GM23248 (cell line): ENCODE measurements around the gene TMEM204. TPM values are rescaled to one million over a fixed set of nuclear protein-coding genes. Genes with fewer than 3 reads are reported as not detected.

Experiments
- DNase-seq: peaks from one replicate; pipeline ENCODE4 v3.0.0-alpha.2; 2015
- H2AFZ ChIP-seq: fragments of 200-600 bp; sonication (generic); 2 replicates; pipeline ENCODE4 v1.6.1; 2016; ENCODE audit warnings: antibody characterized with exemption
- H3F3A ChIP-seq: fragments of 200-600 bp; sonication (generic); 2 replicates; pipeline ENCODE4 v1.6.1; 2016; ENCODE audit warnings: mild to moderate bottlenecking, antibody characterized with exemption, mixed run types; ENCODE audit not compliant: insufficient read depth
- H3K27ac ChIP-seq: fragments of 200-600 bp; sonication (generic); 2 replicates; pipeline ENCODE4 v1.5.1; 2016; ENCODE audit warnings: mild to moderate bottlenecking
- H3K27me3 ChIP-seq: fragments of 200-600 bp; sonication (generic); replicated peaks from 2 replicates; pipeline ENCODE4 v1.6.1; 2016; ENCODE audit warnings: mild to moderate bottlenecking; ENCODE audit not compliant: insufficient read depth
- H3K36me3 ChIP-seq: fragments of 200-600 bp; sonication (generic); 2 replicates; pipeline ENCODE4 v1.6.1; 2016; ENCODE audit warnings: low read depth, mild to moderate bottlenecking
- H3K4me1 ChIP-seq: fragments of 200-600 bp; sonication (generic); 2 replicates; pipeline ENCODE4 v1.6.1; 2016; ENCODE audit warnings: mild to moderate bottlenecking; ENCODE audit not compliant: insufficient read depth
- H3K4me2 ChIP-seq: fragments of 200-600 bp; sonication (generic); one replicate; pipeline ENCODE4 v1.6.1; 2016; ENCODE audit warnings: mild to moderate bottlenecking; ENCODE audit not compliant: unreplicated experiment
- H3K4me3 ChIP-seq: fragments of 200-600 bp; sonication (generic); 2 replicates; pipeline ENCODE4 v1.5.1; 2016; ENCODE audit warnings: mild to moderate bottlenecking
- H3K79me2 ChIP-seq: fragments of 200-600 bp; sonication (generic); 2 replicates; pipeline ENCODE4 v1.6.1; 2016; ENCODE audit warnings: mild to moderate bottlenecking; ENCODE audit not compliant: insufficient read depth
- H3K9ac ChIP-seq: fragments of 200-600 bp; sonication (generic); 2 replicates; pipeline ENCODE4 v1.6.1; 2016; ENCODE audit warnings: mild to moderate bottlenecking
- H3K9me2 ChIP-seq: fragments of 200-600 bp; sonication (generic); 2 replicates; pipeline ENCODE4 v1.6.1; 2016; ENCODE audit warnings: mixed run types, mild to moderate bottlenecking, moderate library complexity; ENCODE audit not compliant: insufficient read depth
- H3K9me3 ChIP-seq: fragments of 200-600 bp; sonication (generic); one replicate; pipeline ENCODE4 v1.6.1; 2017; ENCODE audit warnings: low read depth
- H4K20me1 ChIP-seq: fragments of 200-600 bp; sonication (generic); 2 replicates; pipeline ENCODE4 v1.6.0; 2016; ENCODE audit not compliant: insufficient read depth
- EZH2 ChIP-seq: fragments of 200-600 bp; sonication (generic); IDR thresholded peaks from 2 replicates; pipeline ENCODE4 v1.6.1; 2018; ENCODE audit warnings: antibody characterized with exemption, mild to moderate bottlenecking; ENCODE audit not compliant: insufficient read depth, poor library complexity, severe bottlenecking
- EZH2phosphoT487 ChIP-seq: fragments of 200-600 bp; sonication (generic); IDR thresholded peaks from 2 replicates; pipeline ENCODE4 v1.6.1; 2018; ENCODE audit warnings: antibody characterized with exemption, moderate library complexity, mild to moderate bottlenecking, low read depth; ENCODE audit not compliant: insufficient read depth
- WGBS, 2 experiments: methylation state at CpG; one replicate each; pipeline ENCODE4 v1.1.6; 2015 to 2017; ENCODE audit warnings: low lambda C conversion rate in 2 of 2, low coverage in 1 of 2; ENCODE audit errors: missing lambda C conversion rate in 2 of 2; 5-methylcytosine and 5-hydroxymethylcytosine counted together
- in situ Hi-C: fragments of 300-500 bp; cut with MboI; formaldehyde crosslinking; loops from 2 replicates; pipeline ENCODE4 v1.15.0; 2020
- polyA plus RNA-seq: library from polyadenylated mRNA; unstranded; fragments of >200 nt; fragmentation: Nextera tagmentation; extraction: Ambion mirVana; gene quantifications from 2 replicates; pipeline ENCODE4 v1.2.1, GENCODE V29; 2016
- total RNA-seq: library from RNA; depleted of rRNA; stranded (reverse); fragments of >200 nt; shearing (Covaris generic); gene quantifications from 2 replicates; pipeline ENCODE4 v1.2.3, GENCODE V29; 2014

The TMEM204 gene
- total and polyA plus RNA-seq, 2 experiments from 2014 or later: 26.0 to 40.0 TPM

GRCh38 chr16:1565083-1565805 lies 31.8 kb downstream of the TMEM204 start:
- Histone ChIP-seq H3K9me2 (no peaks in the 10 kb centered on the region), H3K9ac (no peak overlapping the region), H2AFZ (no peak overlapping the region), H3K9me3 (no peaks in the 10 kb centered on the region), H4K20me1 (no peaks in the 10 kb centered on the region), H3K4me1 (no peaks in the 10 kb centered on the region), H3K27ac (no peak overlapping the region), H3K79me2 (no peaks in the 10 kb centered on the region), H3K27me3 (no peaks in the 10 kb centered on the region), H3K4me2 (no peak overlapping the region), H3F3A (no peaks in the 10 kb centered on the region), H3K36me3 (no peaks in the 10 kb centered on the region), H3K4me3 (no peak overlapping the region)
- in situ Hi-C loops: no loop called here
- DNase-seq: no peak
- 85 to 89% methylated on average over 16 of the region's 16 CpGs for WGBS, 2 experiments
- TF ChIP-seq EZH2phosphoT487: no peak
- no peak for TF ChIP-seq EZH2

- Histone ChIP-seq H4K20me1 (no peaks in the 10 kb centered on the region), H3K4me2 (no peak overlapping the region), H3K4me3 (no peak overlapping the region), H3K27me3 (no peaks in the 10 kb centered on the region), H3K79me2 (no peaks in the 10 kb centered on the region), H3K4me1 (no peaks in the 10 kb centered on the region), H3K36me3 (no peaks in the 10 kb centered on the region), H2AFZ (no peak overlapping the region), H3K9ac (no peak overlapping the region), H3K9me2 (no peaks in the 10 kb centered on the region), H3K27ac (no peak overlapping the region), H3K9me3 (no peaks in the 10 kb centered on the region), H3F3A (no peaks in the 10 kb centered on the region)
- in situ Hi-C loops: no loop called here
- DNase-seq: no peak
- 70 to 85% methylated on average over 6 to 13 of the region's 13 CpGs for WGBS, 2 experiments
- TF ChIP-seq EZH2 (no peak), EZH2phosphoT487 (no peak)
Observed at GRCh38 chr16:1567988-1568387, 34.5 kb downstream of the TMEM204 start.

- Histone ChIP-seq H3K4me2 (no peak overlapping the region), H3F3A (no peaks in the 10 kb centered on the region), H3K4me1 (no peaks in the 10 kb centered on the region), H3K27me3 (no peaks in the 10 kb centered on the region), H3K27ac (no peak overlapping the region), H3K9me2 (no peaks in the 10 kb centered on the region), H3K36me3 (no peaks in the 10 kb centered on the region), H2AFZ (no peak overlapping the region), H3K9ac (no peak overlapping the region), H3K9me3 (no peaks in the 10 kb centered on the region), H3K79me2 (no peaks in the 10 kb centered on the region), H3K4me3 (no peak overlapping the region), H4K20me1 (no peaks in the 10 kb centered on the region)
- WGBS, 2 experiments: 82 to 83% methylated on average over 7 of the region's 7 CpGs
- TF ChIP-seq EZH2: no peak
- in situ Hi-C loops: no loop called here
- DNase-seq: no peak
Observed at GRCh38 chr16:1571012-1571671, 37.7 kb downstream of the TMEM204 start.

DNA sequence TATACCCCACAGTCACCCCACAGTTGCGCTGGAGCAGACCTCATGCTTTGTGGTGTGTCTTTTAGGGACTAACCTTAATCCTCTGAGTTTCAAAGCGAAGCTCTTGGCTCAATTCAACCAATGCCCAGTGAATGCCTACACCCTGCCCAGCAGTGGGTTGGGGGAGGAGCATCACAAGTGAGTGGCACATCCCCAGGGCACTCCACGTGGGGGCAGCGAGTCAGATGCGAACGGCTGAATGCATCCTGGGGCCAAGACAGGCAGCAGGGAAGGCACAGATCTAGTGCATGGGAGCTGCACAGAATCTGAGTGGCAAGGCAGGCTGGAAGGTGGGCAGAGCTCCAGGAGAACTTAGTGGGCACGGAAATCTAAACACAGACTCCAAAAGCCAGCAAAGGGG lies 39.2 kb downstream of the TMEM204 start:
- no peak overlapping the region for H2AFZ ChIP-seq
- no peak overlapping the region for H3K9ac ChIP-seq
- no peaks in the 10 kb centered on the region for H4K20me1 ChIP-seq
- H3K27ac ChIP-seq: no peak overlapping the region
- TF ChIP-seq EZH2: no peak
- TF ChIP-seq EZH2phosphoT487: no peak
- 76 to 80% methylated on average over 7 of the region's 7 CpGs for WGBS, 2 experiments
- no peaks in the 10 kb centered on the region for H3F3A ChIP-seq
- H3K4me2 ChIP-seq: no peak overlapping the region
- in situ Hi-C loops: no loop called here
- H3K36me3 ChIP-seq: no peaks in the 10 kb centered on the region
- H3K27me3 ChIP-seq: no peaks in the 10 kb centered on the region
- no peaks in the 10 kb centered on the region for H3K79me2 ChIP-seq
- H3K4me1 ChIP-seq: no peaks in the 10 kb centered on the region
- no peaks in the 10 kb centered on the region for H3K9me2 ChIP-seq
- DNase-seq: no peak
- H3K4me3 ChIP-seq: no peak overlapping the region
- H3K9me3 ChIP-seq: no peaks in the 10 kb centered on the region

- TF ChIP-seq EZH2 (no peak), EZH2phosphoT487 (no peak)
- Histone ChIP-seq H3K27me3 (no peaks in the 10 kb centered on the region), H3K4me3 (no peak overlapping the region), H2AFZ (no peak overlapping the region), H3K27ac (no peak overlapping the region), H3K4me2 (no peak overlapping the region), H3K4me1 (no peaks in the 10 kb centered on the region), H3K36me3 (no peaks in the 10 kb centered on the region), H3K9me2 (no peaks in the 10 kb centered on the region), H3F3A (no peaks in the 10 kb centered on the region), H4K20me1 (no peaks in the 10 kb centered on the region), H3K79me2 (no peaks in the 10 kb centered on the region), H3K9me3 (no peaks in the 10 kb centered on the region), H3K9ac (no peak overlapping the region)
- in situ Hi-C loops: no loop called here
- no peak for DNase-seq
- 88 to 89% methylated on average over 5 of the region's 5 CpGs for WGBS, 2 experiments
Observed at GRCh38 chr16:1573301-1573700, 39.8 kb downstream of the TMEM204 start.
